Vagina (tissue), 2 donors: Measurements from ENCODE around the gene FRK.
"Not testable (repeated sequence)": the region's sequence is repeated elsewhere in the genome, so short reads cannot be mapped to it uniquely, and the experiment has no call there.

Experiments used
- CTCF ChIP-seq, 3 experiments: fragments of 450-650 bp in 2 of 3; fragments of 200-600 bp in 1 of 3; sonication (generic) in 1 of 3; IDR thresholded peaks; one replicate each; pipeline ENCODE4 v1.5.1; 2017 to 2019; ENCODE audit warnings: antibody characterized with exemption in 3 of 3, mild to moderate bottlenecking in 2 of 3, moderate library complexity in 2 of 3
- POLR2A ChIP-seq, 2 donors: fragments of 450-650 bp; IDR thresholded peaks; one replicate each; pipeline ENCODE4 v1.6.1; 2017; ENCODE audit warnings: antibody characterized with exemption in 2 of 2, mild to moderate bottlenecking in 2 of 2, moderate library complexity in 2 of 2
- POLR2AphosphoS5 ChIP-seq, 2 donors: sonication (generic); formaldehyde crosslinking; IDR thresholded peaks; one replicate each; pipeline ENCODE4 v1.9.0; 2017; ENCODE audit warnings: antibody characterized with exemption in 2 of 2, mild to moderate bottlenecking in 2 of 2, low read depth in 1 of 2; ENCODE audit not compliant: insufficient read depth in 1 of 2

DNA sequence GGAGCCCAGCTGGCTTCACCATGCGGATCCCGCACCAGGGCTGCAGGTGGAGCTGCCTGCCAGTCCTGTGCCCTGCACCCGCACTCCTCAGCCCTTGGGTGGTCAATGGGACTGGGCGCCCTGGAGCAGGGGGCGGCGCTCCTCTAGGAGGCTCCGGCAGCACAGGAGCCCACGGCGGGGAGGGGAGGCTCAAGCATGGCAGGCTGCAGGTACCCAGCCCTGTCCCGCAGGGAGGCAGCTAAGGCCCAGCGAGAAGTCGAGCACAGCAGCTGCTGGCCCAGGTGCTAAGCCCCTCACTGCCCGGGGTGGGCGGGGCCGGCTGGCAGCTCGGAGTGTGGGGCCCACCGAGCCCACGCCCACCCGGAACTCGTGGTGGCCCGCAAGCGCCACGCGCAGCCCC, 132.7 kb downstream of the FRK start:
- not testable (repeated sequence) for TF ChIP-seq CTCF (IDR thresholded peaks at IDR 0.05); POLR2A (IDR thresholded peaks at IDR 0.05); POLR2AphosphoS5 (IDR thresholded peaks at IDR 0.05; ENCODE audit: insufficient read depth in 1 of 2, low read depth in 1 of 2)
